K562 (cell line): ENCODE measurements around the gene NUDT6. TPM values are rescaled to one million over a fixed set of nuclear protein-coding genes. Genes with fewer than 3 reads are reported as not detected.

Source experiments
- ATAC-seq: fragments of 200-7000 bp; cut with Tn5 transposase; 3 replicates; pipeline ENCODE4 v1.9.1; 2020; ENCODE audit warnings: moderate library complexity
- BruUV-seq: library from RNA; stranded (reverse); fragments of 400-500 nt; replicated peaks from 2 replicates; lab custom pipeline; 2021; lab: Mats Ljungman, UMichigan
- CTCF ChIA-PET: fragments of 300-600 bp; formaldehyde crosslinking; extraction: SDS; loops from one replicate; lab custom pipeline; 2021; ENCODE audit warnings: low intra/inter-chr PET ratio; lab: Yijun Ruan, JAX
- POLR2A ChIA-PET: fragments of 300-600, 350-650 bp; sonication (Branson Sonifier 250); formaldehyde crosslinking; extraction: SDS; loops from one replicate; lab custom pipeline; 2021; ENCODE audit warnings: antibody characterized with exemption, inconsistent platforms; lab: Yijun Ruan, JAX
- DNase-seq, 4 experiments: peaks; one replicate each; pipeline versions ENCODE4 v3.0.0 to v3.0.0-alpha.2; 2011 to 2018; ENCODE audit warnings: low spot score in 3 of 4, mixed read lengths in 3 of 4; ENCODE audit errors: extremely low read depth in 1 of 4
- FAIRE-seq: peaks from 2 replicates; lab custom pipeline; 2011; peaks lifted over from hg19 to GRCh38; lab: Jason Lieb, UNC
- H2AFZ ChIP-seq: 2 replicates; pipeline ENCODE4 v1.6.0; 2011; ENCODE audit warnings: low read depth, low read length, control low read depth, inconsistent platforms
- H3K27ac ChIP-seq: fragments of 200-600 bp; 3 replicates; pipeline ENCODE4 v1.8.0; 2011; ENCODE audit warnings: low read depth, mild to moderate bottlenecking, control low read depth, inconsistent platforms, low read length, moderate library complexity, mixed read lengths; ENCODE audit errors: extremely low read depth
- H3K27me3 ChIP-seq, 2 experiments: fragments of 300-600 bp in 1 of 2; 2 replicates in 1 of 2; 3 replicates in 1 of 2; pipeline versions ENCODE4 v1.6.0 to v1.8.0; 2011; ENCODE audit warnings: inconsistent platforms in 2 of 2, low read length in 2 of 2, mild to moderate bottlenecking in 1 of 2, mixed read lengths in 1 of 2, moderate library complexity in 1 of 2; ENCODE audit not compliant: control insufficient read depth in 2 of 2, insufficient read depth in 2 of 2
- H3K36me3 ChIP-seq: fragments of 300-600 bp; 3 replicates; pipeline ENCODE4 v1.8.0; 2011; ENCODE audit warnings: mild to moderate bottlenecking, low read length, inconsistent platforms; ENCODE audit not compliant: control insufficient read depth, insufficient read depth
- H3K4me1 ChIP-seq, 2 experiments: fragments of 200-600 bp in 1 of 2; replicated peaks in 1 of 2; 2 replicates in 1 of 2; 3 replicates in 1 of 2; pipeline versions ENCODE4 v1.5.1 to v1.8.0; 2011; ENCODE audit warnings: inconsistent platforms in 2 of 2, low read length in 2 of 2, mild to moderate bottlenecking in 1 of 2, mixed read lengths in 1 of 2, moderate library complexity in 1 of 2; ENCODE audit not compliant: control insufficient read depth in 2 of 2, insufficient read depth in 2 of 2
- H3K4me2 ChIP-seq: 2 replicates; pipeline ENCODE4 v1.6.1; 2011; ENCODE audit warnings: low read length, control low read depth, inconsistent platforms, mixed read lengths; ENCODE audit not compliant: insufficient read depth
- H3K4me3 ChIP-seq: fragments of 200-600 bp; sonication (generic), shearing (Covaris generic); 2 replicates; pipeline ENCODE4 v1.5.1; 2016; ENCODE audit warnings: control low read depth, inconsistent platforms
- H3K79me2 ChIP-seq: fragments of 200-600 bp; 3 replicates; pipeline ENCODE4 v1.8.0; 2011; ENCODE audit warnings: low read length, inconsistent platforms; ENCODE audit not compliant: control insufficient read depth, insufficient read depth
- H3K9ac ChIP-seq, 2 experiments: 2 replicates each; pipeline versions ENCODE4 v1.6.0 to v1.6.1; 2011; ENCODE audit warnings: low read depth in 2 of 2, low read length in 2 of 2, control low read depth in 1 of 2, inconsistent platforms in 1 of 2, mild to moderate bottlenecking in 1 of 2, mixed read lengths in 1 of 2; ENCODE audit not compliant: insufficient read depth in 1 of 2
- H3K9me1 ChIP-seq: one replicate; pipeline ENCODE4 v1.6.0; 2011; ENCODE audit warnings: inconsistent platforms, mild to moderate bottlenecking, low read length, moderate library complexity; ENCODE audit not compliant: control insufficient read depth, insufficient read depth
- H3K9me3 ChIP-seq: replicated peaks from 2 replicates; pipeline ENCODE4 v1.5.1; 2011; ENCODE audit warnings: low read depth, low read length, inconsistent platforms; ENCODE audit not compliant: control insufficient read depth, insufficient read depth
- H4K20me1 ChIP-seq: replicated peaks from 2 replicates; pipeline ENCODE4 v1.6.1; 2011; ENCODE audit warnings: low read length, inconsistent platforms, mixed read lengths; ENCODE audit not compliant: control insufficient read depth, insufficient read depth
- ELF1 ChIP-seq: fragments of 200-800 bp; sonication (Bioruptor generic); IDR thresholded peaks from 2 replicates; pipeline ENCODE4 v1.6.1; 2016; ENCODE audit warnings: missing genetic modification characterization, missing compliant biosample characterization
- KHSRP ChIP-seq: fragments of 450-650 bp; IDR thresholded peaks from 2 replicates; pipeline ENCODE4 v1.6.1; 2017
- RAD21 ChIP-seq, 2 experiments: fragments of 250-450 bp in 1 of 2; fragments of 450-650 bp in 1 of 2; sonication (Bioruptor Pico) in 1 of 2; formaldehyde crosslinking in 1 of 2; IDR thresholded peaks in 1 of 2; conservative IDR thresholded peaks in 1 of 2; 2 replicates each; pipeline versions ENCODE4 v1.4.0 to v1.8.0; 2020 to 2022; ENCODE audit warnings: mild to moderate bottlenecking in 2 of 2, moderate library complexity in 1 of 2
- TEAD1 ChIP-seq, 2 experiments: fragments of 450-650 bp in 1 of 2; sonication (generic) in 1 of 2; formaldehyde crosslinking; IDR thresholded peaks; 2 replicates each; pipeline versions ENCODE4 v1.4.0 to v1.8.0; 2020 to 2022; ENCODE audit warnings: mild to moderate bottlenecking in 2 of 2, missing genetic modification reagents in 1 of 2
- ZNF324 ChIP-seq: fragments of 250-450 bp; sonication (Bioruptor Pico); IDR thresholded peaks from 2 replicates; pipeline ENCODE4 v1.4.0; 2020; ENCODE audit warnings: mild to moderate bottlenecking
- WGBS: fragments of 100-300 bp; shearing (Covaris generic); methylation state at CpG from one replicate; pipeline ENCODE4 v1.1.6; 2016; ENCODE audit warnings: low coverage, mixed read lengths; ENCODE audit not compliant: insufficient coverage; ENCODE audit errors: missing lambda C conversion rate; 5-methylcytosine and 5-hydroxymethylcytosine counted together
- in situ Hi-C: fragments of 300-500 bp; cut with MboI; formaldehyde crosslinking; loops from 4 replicates; pipeline ENCODE4 v1.15.0; 2018; ENCODE audit warnings: inconsistent platforms, mixed read lengths
- intact Hi-C: fragments of 100-400 bp; cut with micrococcal nuclease; formaldehyde crosslinking; loops from 2 replicates; pipeline ENCODE4 v1.14.2; 2022
- polyA plus RNA-seq, 8 experiments: library from polyadenylated mRNA; depleted of rRNA in 4 of 8; stranded (reverse) in 5 of 8; unstranded in 3 of 8; fragments of >200 nt; fragmentation: Nextera tagmentation in 2 of 8; fragmentation: Illumina TruSeq in 1 of 8; extraction: Ambion mirVana in 2 of 8; extraction: Trizol in 1 of 8; gene quantifications; 2 replicates each; pipeline versions ENCODE4 v1.2.1 to v1.2.3, GENCODE V29; 2011 to 2014; ENCODE audit warnings: inconsistent platforms in 1 of 8, missing spikeins in 1 of 8
- total RNA-seq, 7 experiments: library from RNA; depleted of rRNA in 6 of 7; stranded (reverse); fragments of >200 nt in 6 of 7; fragmentation: Illumina TruSeq in 2 of 7; extraction: Trizol in 2 of 7; gene quantifications; 2 replicates each; pipeline versions ENCODE4 v1.2.1 to v1.2.3, GENCODE V29; 2011 to 2021; ENCODE audit warnings: low replicate concordance in 1 of 7
- TF ChIP-seq, protein P1 (sequence below): fragments of 250-450 bp; sonication (Bioruptor Pico); IDR thresholded peaks from 2 replicates; pipeline ENCODE4 v1.5.0; 2021
- TF ChIP-seq, protein P2 (sequence below): fragments of 450-650 bp; IDR thresholded peaks from 2 replicates; pipeline ENCODE4 v1.6.1; 2016; ENCODE audit warnings: low read depth

The NUDT6 gene
- total and polyA plus RNA-seq, 9 of the 15 experiments (the other 6 are each of a cell fraction or from before 2014, with no cell fraction given) = 9.4 to 18.1 (median 13.4) TPM

DNA sequence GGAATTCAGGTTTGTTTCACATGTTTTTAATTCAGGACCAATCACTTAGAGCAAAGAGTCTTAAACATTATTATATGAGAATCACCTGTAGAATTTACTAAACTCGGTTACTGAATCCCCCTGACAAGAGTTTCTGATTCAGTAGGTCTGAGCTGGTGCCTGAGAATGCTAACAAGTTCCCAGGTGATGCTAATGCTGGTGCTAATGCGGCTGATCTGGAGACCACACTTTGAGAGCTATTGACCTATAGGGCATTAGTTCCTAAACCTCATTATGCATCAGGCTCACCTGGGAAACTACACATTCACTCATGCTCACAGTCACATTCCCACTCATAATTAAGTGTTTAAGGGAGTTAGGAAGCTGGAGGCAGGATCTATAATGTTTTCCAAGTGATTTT lies 36.1 kb upstream of the NUDT6 start (continued):
- no peak for TF ChIP-seq ELF1 (tag)

DNA sequence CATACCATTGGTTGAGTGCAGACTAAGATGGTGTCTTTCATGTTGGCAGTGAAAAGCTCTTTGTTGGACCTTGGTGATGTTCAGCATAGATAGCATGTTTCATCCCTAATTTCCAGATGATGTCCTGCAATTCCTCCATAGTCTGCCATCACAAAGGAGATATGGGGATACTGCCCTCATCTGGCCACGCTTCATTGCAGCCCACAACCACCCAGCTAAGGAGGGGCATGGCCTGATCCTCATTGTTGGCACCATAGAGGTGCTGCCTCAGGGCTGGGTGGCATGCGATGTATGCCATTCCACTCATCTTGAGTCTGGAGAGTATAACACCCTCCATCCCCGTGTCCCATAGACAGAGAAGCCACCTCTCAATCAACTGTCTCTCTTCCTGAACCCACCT lies 31.5 kb upstream of the NUDT6 start:
- Histone ChIP-seq H3K4me2 (no peak overlapping the region), H3K9me1 (peaks cover 2% of the 10 kb centered on the region), H4K20me1 (no peaks in the 10 kb centered on the region), H2AFZ (no peak overlapping the region), H3K36me3 (peaks cover 92% of the 10 kb centered on the region), H3K9ac (no peak overlapping the region), H3K9me3 (no peaks in the 10 kb centered on the region), H3K4me1 (no peaks in the 10 kb centered on the region), H3K4me3 (no peak overlapping the region), H3K79me2 (no peaks in the 10 kb centered on the region), H3K27me3 (no peaks in the 10 kb centered on the region), H3K27ac (no peak overlapping the region)
- intact Hi-C loops (no loop called here), in situ Hi-C loops (no loop called here)
- TF ChIP-seq KHSRP (no peak), RAD21 (CRISPR knock-in tag; conservative IDR thresholded peaks at IDR 0.05 in 1 of 2, IDR thresholded peaks at IDR 0.05 in 1 of 2) (0 out of 4 replicates have a peak, but pooled peaks of 1 of the 2 experiments have one; percentile 5), ZNF324 (no peak), TEAD1 (CRISPR knock-in tag; IDR thresholded peaks at IDR 0.05) (no peak)
- TF ChIP-seq, protein P1, sequence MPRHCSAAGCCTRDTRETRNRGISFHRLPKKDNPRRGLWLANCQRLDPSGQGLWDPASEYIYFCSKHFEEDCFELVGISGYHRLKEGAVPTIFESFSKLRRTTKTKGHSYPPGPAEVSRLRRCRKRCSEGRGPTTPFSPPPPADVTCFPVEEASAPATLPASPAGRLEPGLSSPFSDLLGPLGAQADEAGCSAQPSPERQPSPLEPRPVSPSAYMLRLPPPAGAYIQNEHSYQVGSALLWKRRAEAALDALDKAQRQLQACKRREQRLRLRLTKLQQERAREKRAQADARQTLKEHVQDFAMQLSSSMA = no peak
- TF ChIP-seq, protein P2, sequence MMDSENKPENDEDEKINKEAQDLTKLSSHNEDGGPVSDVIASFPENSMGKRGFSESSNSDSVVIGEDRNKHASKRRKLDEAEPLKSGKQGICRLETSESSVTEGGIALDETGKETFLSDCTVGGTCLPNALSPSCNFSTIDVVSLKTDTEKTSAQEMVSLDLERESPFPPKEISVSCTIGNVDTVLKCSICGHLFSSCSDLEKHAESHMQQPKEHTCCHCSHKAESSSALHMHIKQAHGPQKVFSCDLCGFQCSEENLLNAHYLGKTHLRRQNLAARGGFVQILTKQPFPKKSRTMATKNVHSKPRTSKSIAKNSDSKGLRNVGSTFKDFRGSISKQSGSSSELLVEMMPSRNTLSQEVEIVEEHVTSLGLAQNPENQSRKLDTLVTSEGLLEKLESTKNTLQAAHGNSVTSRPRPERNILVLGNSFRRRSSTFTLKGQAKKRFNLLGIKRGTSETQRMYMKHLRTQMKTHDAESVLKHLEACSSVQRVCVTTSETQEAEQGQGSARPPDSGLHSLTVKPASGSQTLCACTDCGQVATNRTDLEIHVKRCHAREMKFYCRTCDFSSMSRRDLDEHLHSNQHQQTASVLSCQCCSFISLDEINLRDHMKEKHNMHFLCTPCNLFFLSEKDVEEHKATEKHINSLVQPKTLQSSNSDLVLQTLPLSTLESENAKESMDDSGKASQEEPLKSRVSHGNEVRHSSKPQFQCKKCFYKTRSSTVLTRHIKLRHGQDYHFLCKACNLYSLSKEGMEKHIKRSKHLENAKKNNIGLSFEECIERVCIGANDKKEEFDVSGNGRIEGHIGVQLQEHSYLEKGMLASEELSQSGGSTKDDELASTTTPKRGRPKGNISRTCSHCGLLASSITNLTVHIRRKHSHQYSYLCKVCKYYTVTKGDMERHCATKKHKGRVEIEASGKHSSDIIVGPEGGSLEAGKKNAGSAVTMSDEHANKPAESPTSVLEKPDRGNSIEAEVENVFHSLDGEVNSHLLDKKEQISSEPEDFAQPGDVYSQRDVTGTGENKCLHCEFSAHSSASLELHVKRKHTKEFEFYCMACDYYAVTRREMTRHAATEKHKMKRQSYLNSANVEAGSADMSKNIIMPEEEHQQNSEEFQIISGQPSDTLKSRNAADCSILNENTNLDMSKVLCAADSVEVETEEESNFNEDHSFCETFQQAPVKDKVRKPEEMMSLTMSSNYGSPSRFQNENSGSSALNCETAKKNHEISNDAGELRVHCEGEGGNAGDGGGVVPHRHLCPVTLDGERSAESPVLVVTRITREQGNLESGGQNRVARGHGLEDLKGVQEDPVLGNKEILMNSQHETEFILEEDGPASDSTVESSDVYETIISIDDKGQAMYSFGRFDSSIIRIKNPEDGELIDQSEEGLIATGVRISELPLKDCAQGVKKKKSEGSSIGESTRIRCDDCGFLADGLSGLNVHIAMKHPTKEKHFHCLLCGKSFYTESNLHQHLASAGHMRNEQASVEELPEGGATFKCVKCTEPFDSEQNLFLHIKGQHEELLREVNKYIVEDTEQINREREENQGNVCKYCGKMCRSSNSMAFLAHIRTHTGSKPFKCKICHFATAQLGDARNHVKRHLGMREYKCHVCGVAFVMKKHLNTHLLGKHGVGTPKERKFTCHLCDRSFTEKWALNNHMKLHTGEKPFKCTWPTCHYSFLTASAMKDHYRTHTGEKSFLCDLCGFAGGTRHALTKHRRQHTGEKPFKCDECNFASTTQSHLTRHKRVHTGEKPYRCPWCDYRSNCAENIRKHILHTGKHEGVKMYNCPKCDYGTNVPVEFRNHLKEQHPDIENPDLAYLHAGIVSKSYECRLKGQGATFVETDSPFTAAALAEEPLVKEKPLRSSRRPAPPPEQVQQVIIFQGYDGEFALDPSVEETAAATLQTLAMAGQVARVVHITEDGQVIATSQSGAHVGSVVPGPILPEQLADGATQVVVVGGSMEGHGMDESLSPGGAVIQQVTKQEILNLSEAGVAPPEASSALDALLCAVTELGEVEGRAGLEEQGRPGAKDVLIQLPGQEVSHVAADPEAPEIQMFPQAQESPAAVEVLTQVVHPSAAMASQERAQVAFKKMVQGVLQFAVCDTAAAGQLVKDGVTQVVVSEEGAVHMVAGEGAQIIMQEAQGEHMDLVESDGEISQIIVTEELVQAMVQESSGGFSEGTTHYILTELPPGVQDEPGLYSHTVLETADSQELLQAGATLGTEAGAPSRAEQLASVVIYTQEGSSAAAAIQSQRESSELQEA = no peak
- 98% methylated on average over 3 of the region's 3 CpGs for WGBS
- no peak for FAIRE-seq
- POLR2A ChIA-PET = interaction anchor here (0.6 to 1.2 kb wide), 2 partner anchors 30 to 970 kb away, joined by 3 read pairs; no protein-coding TSS in a partner anchor
- no peak for DNase-seq
- ATAC-seq = no peak
- BruUV-seq = no TSS peak
- CTCF ChIA-PET = no interaction called here
